ENCODE data around the gene DRICH1. TPM values are rescaled to one million over a fixed set of nuclear protein-coding genes. Genes with fewer than 3 reads are reported as not detected.
A peak's percentile ranks its signal among the peaks of the same experiment; 100 is the strongest.
"Not testable (repeated sequence)": the region's sequence is repeated elsewhere in the genome, so short reads cannot be mapped to it uniquely, and the experiment has no call there.

DRICH1 gene
- total RNA-seq, 1 donor from 2014 or later, result 0.16 TPM

GRCh38 chr22:23606204-23607131 lies 25.7 kb downstream of the DRICH1 start:
- DNase-seq (no peak), ATAC-seq (ENCODE audit: poor library complexity) (no peak)
- intact Hi-C loops (cut with DNase I), result no loop called here

GRCh38 chr22:23604939-23605712 lies 27.0 kb downstream of the DRICH1 start:
- intact Hi-C loops (cut with DNase I), result no loop called here
- DNase-seq (no peak), ATAC-seq (ENCODE audit: poor library complexity) (no peak)

- intact Hi-C loops (cut with DNase I), result no loop called here
- ATAC-seq (ENCODE audit: poor library complexity) (no peak), DNase-seq (no peak)
Measured at GRCh38 chr22:23603266-23603665, 28.9 kb downstream of the DRICH1 start.

GRCh38 chr22:23598805-23599518 lies 33.2 kb downstream of the DRICH1 start:
- intact Hi-C loops (cut with DNase I), result no loop called here
- no peak for DNase-seq
- no peak for ATAC-seq (ENCODE audit: poor library complexity)

GRCh38 chr22:23597576-23598268 lies 34.4 kb downstream of the DRICH1 start:
- ATAC-seq (ENCODE audit: poor library complexity); DNase-seq; intact Hi-C loops (cut with DNase I): not testable (repeated sequence)

GRCh38 chr22:23595904-23596303 lies 36.2 kb downstream of the DRICH1 start:
- intact Hi-C loops (cut with DNase I); ATAC-seq (ENCODE audit: poor library complexity); DNase-seq: not testable (repeated sequence)

- DNase-seq (no peak), ATAC-seq (ENCODE audit: poor library complexity) (no peak)
- intact Hi-C loops (cut with DNase I), result no loop called here
Measured at GRCh38 chr22:23591846-23592245, 40.3 kb downstream of the DRICH1 start.

GRCh38 chr22:23591201-23591791 lies 40.8 kb downstream of the DRICH1 start:
- intact Hi-C loops (cut with DNase I), result no loop called here
- DNase-seq (peak; percentile 69), ATAC-seq (ENCODE audit: poor library complexity) (peak; percentile 74)

GRCh38 chr22:23583836-23584235 lies 48.3 kb downstream of the DRICH1 start:
- intact Hi-C loops (cut with DNase I), result no loop called here
- no peak for ATAC-seq (ENCODE audit: poor library complexity)
- DNase-seq, result no peak

GRCh38 chr22:23583153-23583552 lies 49.0 kb downstream of the DRICH1 start:
- intact Hi-C loops (cut with DNase I), result no loop called here
- no peak for DNase-seq
- ATAC-seq (ENCODE audit: poor library complexity), result no peak

- no peak for DNase-seq
- no peak for ATAC-seq (ENCODE audit: poor library complexity)
- intact Hi-C loops (cut with DNase I), result no loop called here
Measured at GRCh38 chr22:23581260-23581650, 50.9 kb downstream of the DRICH1 start.

GRCh38 chr22:23580576-23581259 lies 51.4 kb downstream of the DRICH1 start:
- ATAC-seq (ENCODE audit: poor library complexity), result no peak
- DNase-seq, result no peak
- intact Hi-C loops (cut with DNase I), result no loop called here

- DNase-seq (no peak), ATAC-seq (ENCODE audit: poor library complexity) (no peak)
- intact Hi-C loops (cut with DNase I), result no loop called here
Measured at GRCh38 chr22:23579870-23580575, 52.1 kb downstream of the DRICH1 start, which contains the start of gene IGLL1. TSS of gene IGLL1 (minus strand) at chr22:23580290. CDS start at chr22:23580190, 100 bp downstream.

- ATAC-seq (ENCODE audit: poor library complexity) (no peak), DNase-seq (no peak)
- intact Hi-C loops (cut with DNase I), result no loop called here
Measured at GRCh38 chr22:23579280-23579679, 52.8 kb downstream of the DRICH1 start.

- DNase-seq (no peak), ATAC-seq (ENCODE audit: poor library complexity) (no peak)
- intact Hi-C loops (cut with DNase I), result no loop called here
Measured at GRCh38 chr22:23578306-23578705, 53.8 kb downstream of the DRICH1 start.

- no peak for ATAC-seq (ENCODE audit: poor library complexity)
- intact Hi-C loops (cut with DNase I), result no loop called here
- no peak for DNase-seq
Measured at GRCh38 chr22:23576681-23577080, 55.4 kb downstream of the DRICH1 start.

- DNase-seq, result no peak
Measured at GRCh38 chr22:23575601-23576000, 56.5 kb downstream of the DRICH1 start.

More at GRCh38 chr22:23575601-23576000, 56.5 kb downstream of the DRICH1 start:
- intact Hi-C loops (cut with DNase I), result no loop called here
- ATAC-seq (ENCODE audit: poor library complexity), result no peak

All from Right ventricle myocardium superior (tissue), 1 donor.